IgD-negative memory B cell (primary cell): Measurements from ENCODE around the gene RNF40. TPM values are rescaled to one million over a fixed set of nuclear protein-coding genes. Genes with fewer than 3 reads are reported as not detected.

Experiments
- H3K27ac Mint-ChIP-seq, 3 donors: one replicate each; pipeline ENCODE4 v1.8.0; 2020 to 2022; ENCODE audit warnings: mild to moderate bottlenecking in 3 of 3, mixed read lengths in 3 of 3, moderate library complexity in 1 of 3
- H3K27me3 Mint-ChIP-seq: one replicate; pipeline ENCODE4 v1.8.0; 2021; ENCODE audit warnings: mixed read lengths
- H3K36me3 Mint-ChIP-seq: one replicate; pipeline ENCODE4 v1.8.0; 2020; ENCODE audit warnings: mild to moderate bottlenecking, mixed read lengths
- H3K4me1 Mint-ChIP-seq, 3 donors: one replicate each; pipeline ENCODE4 v1.8.0; 2020 to 2022; ENCODE audit warnings: mixed read lengths in 3 of 3, mild to moderate bottlenecking in 1 of 3
- H3K4me3 Mint-ChIP-seq, 4 donors: one replicate each; pipeline ENCODE4 v1.8.0; 2020 to 2022; ENCODE audit warnings: mild to moderate bottlenecking in 4 of 4, mixed read lengths in 4 of 4, moderate library complexity in 3 of 4
- H3K9me3 Mint-ChIP-seq, 3 donors: one replicate each; pipeline ENCODE4 v1.8.0; 2020 to 2021; ENCODE audit warnings: mixed read lengths in 3 of 3, mild to moderate bottlenecking in 1 of 3
- polyA plus RNA-seq: library from polyadenylated mRNA; unstranded; fragments of 300-500 nt; fragmentation: Illumina TruSeq; gene quantifications from one replicate; pipeline ENCODE4 v1.2.3, GENCODE V29; 2021

The RNF40 gene
- polyA plus RNA-seq, 1 donor from 2014 or later, result 56.0 TPM

GRCh38 chr16:30748634-30749445 lies 13.3 kb upstream of the RNF40 start:
- H3K27ac Mint-ChIP-seq, result peak overlapping the region in 2 of 3 donors; percentile 84 to 98
- H3K36me3 Mint-ChIP-seq, result no peaks in the 10 kb centered on the region
- no peaks in the 10 kb centered on the region for H3K27me3 Mint-ChIP-seq
- peak overlapping the region; percentile 87 to 97 (median 92) for H3K4me3 Mint-ChIP-seq
- H3K4me1 Mint-ChIP-seq, result peaks cover 5 to 16% (median 12%) of the 10 kb centered on the region in 3 donors
- H3K9me3 Mint-ChIP-seq, result no peaks in the 10 kb centered on the region

- peaks cover 5 to 16% (median 12%) of the 10 kb centered on the region in 3 donors for H3K4me1 Mint-ChIP-seq
- H3K27ac Mint-ChIP-seq, result peak overlapping the region in 1 of 3 donors; percentile 28
- H3K4me3 Mint-ChIP-seq, result peak overlapping the region; percentile 47 to 87 (median 63)
- no peaks in the 10 kb centered on the region for H3K27me3 Mint-ChIP-seq
- no peaks in the 10 kb centered on the region for H3K9me3 Mint-ChIP-seq
- no peaks in the 10 kb centered on the region for H3K36me3 Mint-ChIP-seq
Observed at GRCh38 chr16:30750201-30750600, 11.9 kb upstream of the RNF40 start.

GRCh38 chr16:30750876-30751465 lies 11.2 kb upstream of the RNF40 start:
- H3K4me3 Mint-ChIP-seq, result peak overlapping the region in 2 of 4 donors; percentile 49 to 87
- H3K9me3 Mint-ChIP-seq, result no peaks in the 10 kb centered on the region
- H3K27ac Mint-ChIP-seq, result peak overlapping the region in 2 of 3 donors; percentile 16 to 28
- H3K27me3 Mint-ChIP-seq, result no peaks in the 10 kb centered on the region
- H3K36me3 Mint-ChIP-seq, result no peaks in the 10 kb centered on the region
- H3K4me1 Mint-ChIP-seq, result peaks cover 5 to 16% (median 12%) of the 10 kb centered on the region in 3 donors

- Mint-ChIP-seq H3K36me3 (no peaks in the 10 kb centered on the region), H3K4me3 (peak overlapping the region in 1 of 4 donors; percentile 48), H3K9me3 (no peaks in the 10 kb centered on the region), H3K4me1 (peaks cover 2 to 10% (median 7%) of the 10 kb centered on the region in 3 donors), H3K27me3 (no peaks in the 10 kb centered on the region), H3K27ac (no peak overlapping the region)
Observed at GRCh38 chr16:30753596-30753995, 8.5 kb upstream of the RNF40 start.

- Mint-ChIP-seq H3K9me3 (no peaks in the 10 kb centered on the region), H3K27ac (peak overlapping the region in 1 of 3 donors; percentile 16), H3K4me1 (peaks cover 15 to 22% (median 16%) of the 10 kb centered on the region in 3 donors)
Observed at GRCh38 chr16:30755955-30756780, 6.0 kb upstream of the RNF40 start.

GRCh38 chr16:30756781-30757100 lies 5.4 kb upstream of the RNF40 start:
- Mint-ChIP-seq H3K4me3 (no peak overlapping the region), H3K27ac (peak overlapping the region in 2 of 3 donors; percentile 10 to 16), H3K4me1 (peaks cover 15 to 26% (median 16%) of the 10 kb centered on the region in 3 donors), H3K9me3 (no peaks in the 10 kb centered on the region), H3K36me3 (no peaks in the 10 kb centered on the region), H3K27me3 (no peaks in the 10 kb centered on the region)

More at GRCh38 chr16:30755955-30756780, 6.0 kb upstream of the RNF40 start:
- H3K27me3 Mint-ChIP-seq, result no peaks in the 10 kb centered on the region
- H3K36me3 Mint-ChIP-seq, result no peaks in the 10 kb centered on the region
- H3K4me3 Mint-ChIP-seq, result peak overlapping the region in 2 of 4 donors; percentile 48 to 52

GRCh38 chr16:30757316-30757715 lies 4.8 kb upstream of the RNF40 start:
- no peaks in the 10 kb centered on the region for H3K36me3 Mint-ChIP-seq

GRCh38 chr16:30758988-30759491 lies 3.1 kb upstream of the RNF40 start:
- Mint-ChIP-seq H3K4me3 (peak overlapping the region in 2 of 4 donors; percentile 49 to 98), H3K9me3 (no peaks in the 10 kb centered on the region), H3K36me3 (no peaks in the 10 kb centered on the region)

More at GRCh38 chr16:30757316-30757715, 4.8 kb upstream of the RNF40 start:
- Mint-ChIP-seq H3K27ac (peak overlapping the region in 1 of 3 donors; percentile 10), H3K4me3 (peak overlapping the region in 1 of 4 donors; percentile 57), H3K9me3 (no peaks in the 10 kb centered on the region), H3K27me3 (no peaks in the 10 kb centered on the region), H3K4me1 (peaks cover 17 to 32% (median 20%) of the 10 kb centered on the region in 3 donors)

GRCh38 chr16:30760001-30760559 lies 2.0 kb upstream of the RNF40 start:
- H3K4me3 Mint-ChIP-seq, result peak overlapping the region in 2 of 4 donors; percentile 80 to 98
- H3K27ac Mint-ChIP-seq, result peak overlapping the region in 1 of 3 donors; percentile 39
- H3K27me3 Mint-ChIP-seq, result no peaks in the 10 kb centered on the region
- H3K4me1 Mint-ChIP-seq, result peaks cover 20 to 41% (median 27%) of the 10 kb centered on the region in 3 donors
- H3K36me3 Mint-ChIP-seq, result no peaks in the 10 kb centered on the region
- no peaks in the 10 kb centered on the region for H3K9me3 Mint-ChIP-seq

More at GRCh38 chr16:30758988-30759491, 3.1 kb upstream of the RNF40 start:
- Mint-ChIP-seq H3K27ac (peak overlapping the region in 2 of 3 donors; percentile 81 to 87), H3K4me1 (peaks cover 20 to 41% (median 27%) of the 10 kb centered on the region in 3 donors), H3K27me3 (no peaks in the 10 kb centered on the region)

GRCh38 chr16:30760577-30761426 lies 1.3 kb upstream of the RNF40 start:
- Mint-ChIP-seq H3K36me3 (no peaks in the 10 kb centered on the region), H3K4me1 (peaks cover 20 to 45% (median 27%) of the 10 kb centered on the region in 3 donors), H3K27ac (peak overlapping the region; percentile 39 to 95 (median 95)), H3K9me3 (no peaks in the 10 kb centered on the region), H3K27me3 (no peaks in the 10 kb centered on the region), H3K4me3 (peak overlapping the region; percentile 95 to 99 (median 98))

- no peaks in the 10 kb centered on the region for H3K9me3 Mint-ChIP-seq
- H3K27me3 Mint-ChIP-seq, result no peaks in the 10 kb centered on the region
- H3K4me1 Mint-ChIP-seq, result peaks cover 20 to 45% (median 27%) of the 10 kb centered on the region in 3 donors
- H3K36me3 Mint-ChIP-seq, result no peaks in the 10 kb centered on the region
- H3K4me3 Mint-ChIP-seq, result peak overlapping the region; percentile 95 to 99 (median 98)
- H3K27ac Mint-ChIP-seq, result peak overlapping the region; percentile 93 to 95 (median 95)
Observed at GRCh38 chr16:30761427-30761927, 645 bp upstream of the RNF40 start.

- Mint-ChIP-seq H3K36me3 (peaks cover 2% of the 10 kb centered on the region), H3K4me3 (peak overlapping the region; percentile 95 to 99 (median 98)), H3K4me1 (peaks cover 26 to 56% (median 36%) of the 10 kb centered on the region in 3 donors), H3K27me3 (no peaks in the 10 kb centered on the region), H3K9me3 (no peaks in the 10 kb centered on the region), H3K27ac (peak overlapping the region; percentile 93 to 95 (median 95))
Observed at GRCh38 chr16:30762991-30763725, 1.0 kb downstream of the RNF40 start.

GRCh38 chr16:30764086-30764485 lies 2.0 kb downstream of the RNF40 start:
- H3K27me3 Mint-ChIP-seq, result no peaks in the 10 kb centered on the region
- H3K36me3 Mint-ChIP-seq, result peaks cover 3% of the 10 kb centered on the region
- peak overlapping the region in 2 of 4 donors; percentile 75 to 80 for H3K4me3 Mint-ChIP-seq
- peak overlapping the region in 2 of 3 donors; percentile 50 to 52 for H3K27ac Mint-ChIP-seq
- peaks cover 20 to 50% (median 36%) of the 10 kb centered on the region in 3 donors for H3K4me1 Mint-ChIP-seq
- H3K9me3 Mint-ChIP-seq, result no peaks in the 10 kb centered on the region
